OCI-M2 (cell line): ENCODE measurements around the gene NECAB2.

Source experiments
- DNase-seq: peaks from one replicate; lab custom pipeline; 2025; ENCODE audit not compliant: unreplicated experiment; lab: John Stamatoyannopoulos, UW

The NECAB2 gene

GRCh38 chr16:83983491-83983890, 15.4 kb downstream of the NECAB2 start:
- DNase-seq: no peak

- DNase-seq: no peak
These were observed 21.3 kb downstream of the NECAB2 start for GRCh38 chr16:83989300-83989699.

- DNase-seq: no peak
These were observed 22.4 kb downstream of the NECAB2 start for GRCh38 chr16:83990492-83990891.

- DNase-seq: no peak
These were observed 24.6 kb downstream of the NECAB2 start for GRCh38 chr16:83992624-83993023.

GRCh38 chr16:83994087-83994486, 26.0 kb downstream of the NECAB2 start:
- DNase-seq: no peak

- no peak for DNase-seq
These were observed 26.7 kb downstream of the NECAB2 start for GRCh38 chr16:83994703-83995102.

- no peak for DNase-seq
These were observed 27.7 kb downstream of the NECAB2 start for GRCh38 chr16:83995754-83996153.

GRCh38 chr16:83996481-83997252, 28.6 kb downstream of the NECAB2 start:
- no peak for DNase-seq

GRCh38 chr16:83998091-83998490, 30.0 kb downstream of the NECAB2 start:
- no peak for DNase-seq

GRCh38 chr16:84000989-84001642, 33.1 kb downstream of the NECAB2 start:
- DNase-seq: no peak

GRCh38 chr16:84001726-84002125, 33.7 kb downstream of the NECAB2 start:
- DNase-seq: no peak

- DNase-seq: no peak
These were observed 35.0 kb downstream of the NECAB2 start for GRCh38 chr16:84003038-84003437.

GRCh38 chr16:84004442-84004841, 36.4 kb downstream of the NECAB2 start:
- DNase-seq: no peak

GRCh38 chr16:84005391-84005790, 37.3 kb downstream of the NECAB2 start:
- no peak for DNase-seq

GRCh38 chr16:84007520-84007919, 39.5 kb downstream of the NECAB2 start:
- no peak for DNase-seq

- DNase-seq: no peak
These were observed 39.9 kb downstream of the NECAB2 start for GRCh38 chr16:84007965-84008364.

GRCh38 chr16:84009282-84009681, 41.2 kb downstream of the NECAB2 start:
- no peak for DNase-seq

- DNase-seq: no peak
These were observed 45.9 kb downstream of the NECAB2 start for GRCh38 chr16:84013787-84014569.

GRCh38 chr16:84014570-84015327, 46.7 kb downstream of the NECAB2 start:
- DNase-seq: no peak

- no peak for DNase-seq
These were observed 47.4 kb downstream of the NECAB2 start for GRCh38 chr16:84015399-84015798.

GRCh38 chr16:84016477-84016876, 48.4 kb downstream of the NECAB2 start:
- no peak for DNase-seq
